GM18511 (cell line): ENCODE results near the gene LBHD2.

ENCODE experiments used
- ATAC-seq: cut with Tn5 transposase; IDR thresholded peaks from one replicate; pipeline ENCODE4 v1.9.1; 2021; ENCODE audit warnings: mild to moderate bottlenecking, moderate library complexity; ENCODE audit not compliant: unreplicated experiment

The LBHD2 gene

DNA sequence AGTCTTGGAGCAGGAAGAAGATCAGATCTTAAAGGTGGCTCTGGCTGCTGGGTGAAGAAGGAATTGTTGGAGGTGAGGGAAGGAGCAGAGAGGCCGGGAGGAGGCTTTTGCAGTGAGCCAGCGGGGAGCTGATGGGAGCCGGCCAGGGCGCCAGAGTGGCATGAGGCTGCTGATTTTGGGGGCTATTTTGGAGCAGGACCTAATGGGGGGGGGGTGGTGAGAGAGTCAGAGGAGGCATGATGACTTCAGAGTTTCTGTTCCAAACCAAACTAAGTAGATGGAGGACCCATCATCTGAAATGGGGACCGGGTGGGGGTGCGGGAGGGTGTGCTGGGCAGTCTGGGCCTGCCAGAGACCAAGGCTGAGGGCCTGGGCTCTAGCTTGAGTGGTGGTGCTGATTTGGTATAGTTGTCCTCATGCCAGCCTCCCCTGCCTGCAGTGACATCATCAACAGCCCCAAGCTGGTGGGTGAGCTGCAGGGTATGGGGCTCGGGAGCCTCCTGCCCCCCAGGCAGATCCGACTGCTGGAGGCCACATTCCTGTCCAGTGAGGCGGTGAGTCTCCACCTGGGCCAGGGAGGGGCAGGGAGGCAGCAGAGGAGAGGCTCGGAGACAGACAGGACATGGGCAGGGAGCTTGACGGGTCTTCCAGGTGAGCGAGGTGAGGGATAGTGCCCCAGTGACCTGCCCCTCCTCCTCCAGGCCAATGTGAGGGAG, 45.4 kb downstream of the LBHD2 start:
- ATAC-seq = no peak

DNA sequence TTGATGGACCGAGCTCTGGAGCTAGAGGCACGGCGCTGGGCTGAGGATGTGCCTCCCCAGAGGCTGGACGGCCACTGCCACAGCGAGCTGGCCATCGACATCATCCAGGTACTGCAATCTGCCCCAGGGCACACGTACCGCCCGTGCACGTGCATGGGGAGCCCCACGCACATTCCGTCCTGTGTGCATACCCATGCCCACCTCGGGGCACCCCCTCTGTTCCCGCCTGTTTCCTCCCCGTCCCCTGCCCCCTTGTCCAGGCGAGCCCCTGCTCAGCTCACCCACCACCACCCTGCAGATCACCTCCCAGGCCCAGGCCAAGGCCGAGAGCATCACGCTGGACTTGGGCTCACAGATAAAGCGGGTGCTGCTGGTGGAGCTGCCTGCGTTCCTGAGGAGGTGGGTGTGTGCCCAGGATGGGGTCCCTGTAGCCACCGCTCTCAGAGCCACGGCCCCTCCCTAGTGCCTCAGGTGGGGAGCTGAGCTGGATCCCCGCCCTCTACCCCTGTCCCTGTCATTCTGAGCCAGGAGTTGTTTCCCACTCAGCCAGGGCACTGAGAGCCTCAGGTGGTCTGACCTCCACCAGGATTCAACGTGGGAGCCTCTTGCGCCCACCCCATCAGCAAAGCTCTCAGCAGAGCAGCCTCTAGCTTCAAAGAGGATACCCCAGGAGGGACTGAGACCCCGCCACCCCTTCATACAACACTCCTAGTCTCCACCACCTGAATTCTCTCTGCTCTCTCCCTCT, 46.2 kb downstream of the LBHD2 start:
- ATAC-seq = no peak

DNA sequence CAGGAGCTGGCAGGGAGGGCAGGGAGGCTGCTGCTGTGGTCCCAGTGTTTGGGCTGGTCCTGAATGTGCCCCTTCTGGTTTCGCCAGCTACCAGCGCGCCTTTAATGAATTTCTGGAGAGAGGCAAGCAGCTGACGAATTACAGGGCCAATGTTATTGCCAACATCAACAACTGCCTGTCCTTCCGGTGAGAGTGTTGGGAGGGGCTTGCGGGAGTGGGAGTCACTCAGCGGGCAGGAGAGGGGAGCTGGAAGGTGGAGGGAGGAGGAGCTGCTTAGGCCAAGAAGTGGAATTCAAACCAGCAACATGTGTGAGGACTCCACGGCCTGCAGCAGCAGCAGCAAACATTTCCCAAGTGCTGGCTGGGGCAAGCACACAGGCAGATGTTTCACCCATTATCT, 47.0 kb downstream of the LBHD2 start:
- no peak for ATAC-seq

DNA sequence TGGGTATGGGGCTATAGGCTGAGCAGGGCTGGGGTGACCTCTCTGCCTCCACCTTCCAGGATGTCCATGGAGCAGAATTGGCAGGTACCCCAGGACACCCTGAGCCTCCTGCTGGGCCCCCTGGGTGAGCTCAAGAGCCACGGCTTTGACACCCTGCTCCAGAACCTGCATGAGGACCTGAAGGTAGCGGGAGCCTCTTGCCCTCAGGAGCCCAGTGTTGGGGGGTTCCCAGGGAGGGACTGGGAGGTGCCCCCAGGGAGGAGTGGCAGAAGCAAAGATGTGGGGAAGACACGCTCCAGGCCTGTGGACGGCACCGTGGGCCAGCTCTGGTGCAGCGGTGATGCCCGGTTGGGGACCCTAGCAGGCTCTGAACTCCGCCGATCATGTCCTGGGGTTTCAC, 47.6 kb downstream of the LBHD2 start:
- no peak for ATAC-seq

DNA sequence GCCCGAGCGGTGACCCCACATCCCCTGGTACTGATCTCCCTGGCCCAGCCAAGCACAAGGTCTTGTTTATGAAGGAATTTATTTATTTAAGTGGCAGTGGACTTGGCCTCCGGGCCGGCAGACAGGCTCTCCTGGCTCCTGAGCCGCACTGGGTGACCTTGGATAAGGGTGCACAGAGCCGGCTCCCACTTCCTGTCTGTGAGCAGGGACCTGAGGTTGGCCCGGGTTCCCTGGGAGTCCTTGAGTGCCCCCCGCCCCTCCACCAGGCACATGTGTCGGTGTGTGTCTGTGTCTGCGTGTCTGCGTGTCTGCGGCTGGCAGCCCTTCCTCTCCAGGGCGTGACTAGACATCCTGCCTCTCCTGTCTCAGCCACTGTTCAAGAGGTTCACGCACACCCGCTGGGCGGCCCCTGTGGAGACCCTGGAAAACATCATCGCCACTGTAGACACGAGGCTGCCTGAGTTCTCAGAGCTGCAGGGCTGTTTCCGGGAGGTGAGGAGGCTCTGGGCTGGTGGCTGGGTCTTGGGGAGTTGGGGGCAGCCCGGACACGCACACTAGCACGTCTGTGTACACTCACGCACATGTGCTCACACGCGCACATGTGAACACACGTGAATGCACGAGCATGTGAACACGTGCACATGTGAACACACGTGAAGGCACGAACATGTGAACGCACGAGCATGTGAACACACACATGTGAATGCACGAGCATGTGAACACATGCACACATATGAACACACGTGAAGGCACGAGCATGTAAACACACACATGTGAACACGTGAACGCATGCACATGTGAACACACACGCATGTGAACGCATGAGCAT, 48.6 kb downstream of the LBHD2 start:
- no peak for ATAC-seq

DNA sequence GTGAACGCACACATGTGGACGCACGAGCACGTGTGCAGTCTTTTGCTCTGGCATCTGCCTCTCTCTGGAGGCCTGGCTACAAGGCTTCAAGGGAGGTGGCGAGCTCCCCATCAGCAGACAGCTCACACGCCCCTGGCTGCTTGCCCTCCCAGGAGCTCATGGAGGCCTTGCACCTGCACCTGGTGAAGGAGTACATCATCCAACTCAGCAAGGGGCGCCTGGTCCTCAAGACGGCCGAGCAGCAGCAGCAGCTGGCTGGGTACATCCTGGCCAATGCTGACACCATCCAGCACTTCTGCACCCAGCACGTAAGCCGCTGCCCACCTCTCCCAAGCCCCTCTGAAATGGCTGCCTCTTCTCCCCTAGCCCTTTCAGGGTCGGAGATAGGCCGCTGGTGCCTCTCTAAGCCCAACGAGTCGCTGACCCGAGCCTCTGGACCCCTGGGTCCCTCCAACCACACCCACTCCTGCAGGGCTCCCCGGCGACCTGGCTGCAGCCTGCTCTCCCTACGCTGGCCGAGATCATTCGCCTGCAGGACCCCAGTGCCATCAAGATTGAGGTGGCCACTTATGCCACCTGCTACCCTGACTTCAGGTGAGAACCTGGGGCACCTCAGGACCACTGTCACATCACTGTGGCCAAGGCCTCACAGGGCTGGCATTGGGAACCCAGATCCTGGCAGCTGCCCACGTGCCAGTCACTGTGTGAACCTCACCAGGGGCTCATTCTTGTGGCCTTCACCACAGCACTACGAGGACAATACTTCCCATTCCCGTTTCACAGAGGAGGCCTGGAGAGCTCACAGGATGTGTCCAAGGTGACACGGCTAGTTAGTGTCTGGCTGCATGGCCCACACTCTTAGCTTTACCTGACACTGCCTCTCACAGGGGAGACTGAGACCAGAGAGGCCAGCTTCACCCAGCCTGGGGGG, 49.5 kb downstream of the LBHD2 start:
- ATAC-seq = no peak

DNA sequence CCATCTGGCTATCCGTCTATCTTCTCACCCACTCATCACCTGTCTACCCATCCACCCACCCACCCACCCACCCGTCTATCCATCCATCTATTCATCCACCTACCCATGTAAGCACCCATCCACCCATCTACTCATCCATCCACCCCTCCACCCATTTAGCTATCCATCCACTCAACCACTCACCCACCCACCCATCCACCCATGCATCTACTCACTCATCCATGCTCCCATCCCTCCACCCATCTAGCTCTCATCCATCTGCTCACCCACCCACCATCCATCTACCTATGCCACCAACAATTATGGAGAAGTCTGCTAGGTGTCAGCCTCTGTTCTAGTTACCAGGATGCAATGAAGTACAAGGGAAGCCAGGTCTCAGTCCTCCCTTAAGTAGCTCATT, 50.4 kb downstream of the LBHD2 start:
- ATAC-seq = no peak

DNA sequence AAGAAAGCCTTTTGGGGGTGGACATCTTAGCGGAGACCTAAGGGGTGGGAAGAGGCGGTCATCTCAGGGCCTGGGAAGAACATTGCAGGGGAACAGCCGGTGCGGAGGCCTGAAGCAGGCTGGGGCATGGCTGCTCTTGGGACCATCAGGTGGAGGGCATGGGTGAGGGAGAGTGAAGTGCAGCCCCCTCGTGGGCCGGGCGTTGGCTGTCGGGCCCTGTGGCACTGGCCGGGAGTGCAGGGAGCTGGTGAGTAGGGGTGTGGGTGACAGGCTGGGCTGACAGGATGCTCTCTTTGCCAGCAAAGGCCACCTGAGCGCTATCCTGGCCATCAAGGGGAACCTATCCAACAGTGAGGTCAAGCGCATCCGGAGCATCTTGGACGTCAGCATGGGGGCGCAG, 50.9 kb downstream of the LBHD2 start:
- ATAC-seq = no peak

DNA sequence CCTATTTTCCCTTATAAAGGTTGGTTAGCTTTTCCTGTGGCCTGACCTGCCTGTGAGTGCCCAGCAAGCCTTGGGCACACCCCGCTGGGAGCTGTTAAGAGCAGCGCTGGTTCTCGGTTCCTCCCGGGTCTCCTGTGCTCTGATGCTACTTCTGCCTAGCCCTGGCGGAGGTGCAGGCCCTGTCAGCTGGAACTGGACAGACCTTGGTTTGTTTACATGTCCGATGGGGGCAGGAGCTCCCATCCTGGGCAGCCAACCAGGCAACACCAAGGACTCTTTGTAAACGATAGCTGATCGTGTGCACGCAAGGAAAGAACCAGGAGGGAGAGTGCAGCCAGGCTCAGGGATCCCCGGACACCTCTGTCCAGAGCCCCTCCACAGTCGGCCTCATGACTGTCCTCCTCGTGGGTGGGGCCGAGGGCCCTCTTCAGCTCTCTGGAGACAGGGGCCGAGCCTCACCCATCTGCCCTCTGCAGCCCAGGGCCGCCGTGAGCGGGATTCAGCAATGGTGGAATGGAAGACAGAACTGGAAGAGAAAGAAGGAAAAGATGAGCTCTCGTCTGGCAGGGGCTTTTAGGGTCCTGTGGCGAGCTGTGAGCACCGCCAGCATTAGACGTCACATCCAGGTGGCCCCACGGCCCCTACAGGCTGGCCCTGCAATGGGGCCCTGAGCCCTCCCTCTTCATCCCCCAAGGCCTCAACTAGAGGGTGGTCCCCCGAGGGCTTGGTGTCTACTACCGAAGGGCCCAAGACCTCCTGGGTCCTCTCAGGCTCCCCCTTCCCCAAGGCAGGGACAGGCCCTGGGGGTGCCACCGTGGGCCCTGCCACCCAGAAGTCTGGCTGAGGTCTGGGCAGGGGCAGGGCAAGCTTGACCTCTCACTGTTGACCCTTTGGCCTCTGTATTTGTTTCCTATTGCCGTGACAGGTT, 51.6 kb downstream of the LBHD2 start:
- ATAC-seq = no peak

DNA sequence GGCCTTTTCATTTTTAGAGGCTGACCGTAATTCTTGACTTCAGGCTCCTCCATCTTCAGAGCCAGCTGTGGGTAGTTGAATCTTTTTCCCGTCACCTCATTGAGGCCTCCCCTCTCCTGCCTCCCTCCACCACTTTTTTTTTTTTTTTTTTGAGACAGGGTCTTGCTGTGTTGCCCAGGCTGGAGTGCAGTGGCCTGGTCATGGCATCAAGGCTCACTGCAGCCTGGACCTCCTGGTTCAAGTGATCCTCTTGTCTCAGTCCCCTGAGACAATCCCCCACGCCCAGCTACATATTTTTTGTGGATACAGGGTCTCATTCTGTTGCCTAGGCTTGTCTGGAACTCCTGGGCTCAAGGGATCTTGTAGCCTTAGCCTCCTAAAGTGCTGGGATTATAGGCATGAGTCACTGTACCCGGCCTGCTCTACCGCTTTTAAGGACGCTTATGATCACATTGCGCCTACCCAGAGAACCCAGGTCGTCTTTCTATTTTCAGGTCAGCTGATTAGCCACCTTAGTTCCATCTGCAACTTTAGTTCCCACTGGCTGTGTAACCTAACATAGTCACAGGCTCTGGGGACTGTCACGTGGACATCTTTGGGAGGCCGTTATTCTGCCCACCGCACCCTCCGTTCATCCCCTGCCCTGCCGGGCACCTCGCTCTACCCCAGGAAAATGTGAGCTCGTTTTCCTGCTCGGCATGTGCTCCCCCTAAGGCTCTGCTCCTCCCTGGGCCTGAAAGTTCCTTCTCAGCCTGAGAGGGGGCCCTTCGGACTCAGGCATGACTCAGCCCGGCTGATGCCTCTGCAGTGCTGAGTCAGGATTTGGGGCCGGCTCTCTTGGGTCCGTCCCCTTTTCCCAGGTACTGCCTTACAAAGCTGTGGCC, 52.6 kb downstream of the LBHD2 start:
- ATAC-seq = no peak

DNA sequence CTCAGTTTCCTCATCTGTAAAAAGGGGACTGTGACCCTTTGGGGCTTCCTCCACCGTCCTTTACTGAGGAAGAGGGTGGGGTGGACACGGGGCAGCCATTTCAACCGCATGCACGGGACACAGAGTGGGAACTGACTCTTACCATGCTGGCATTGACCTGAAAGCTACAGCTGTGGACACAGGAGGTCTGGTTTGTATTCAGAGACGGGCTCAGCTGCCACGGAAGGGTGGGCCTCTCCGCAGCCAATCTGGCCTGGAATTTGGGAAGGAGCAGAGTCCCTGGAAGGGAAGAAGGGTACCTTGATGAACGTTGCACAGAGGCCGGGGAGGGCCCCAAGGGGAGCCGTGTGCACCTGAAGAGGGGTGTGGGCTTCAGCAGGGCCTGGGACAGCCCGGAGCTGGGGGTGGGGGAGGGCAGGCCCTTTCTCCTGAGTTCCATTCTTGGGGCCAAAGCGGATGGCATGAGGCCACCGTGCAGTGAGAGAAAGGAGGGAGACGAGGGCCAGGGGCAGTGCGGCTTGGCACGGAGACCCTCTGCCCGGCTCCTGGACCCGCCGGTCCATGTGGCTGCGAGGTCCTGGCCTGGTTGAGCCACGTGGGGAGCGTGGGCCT, 53.8 kb downstream of the LBHD2 start:
- no peak for ATAC-seq

DNA sequence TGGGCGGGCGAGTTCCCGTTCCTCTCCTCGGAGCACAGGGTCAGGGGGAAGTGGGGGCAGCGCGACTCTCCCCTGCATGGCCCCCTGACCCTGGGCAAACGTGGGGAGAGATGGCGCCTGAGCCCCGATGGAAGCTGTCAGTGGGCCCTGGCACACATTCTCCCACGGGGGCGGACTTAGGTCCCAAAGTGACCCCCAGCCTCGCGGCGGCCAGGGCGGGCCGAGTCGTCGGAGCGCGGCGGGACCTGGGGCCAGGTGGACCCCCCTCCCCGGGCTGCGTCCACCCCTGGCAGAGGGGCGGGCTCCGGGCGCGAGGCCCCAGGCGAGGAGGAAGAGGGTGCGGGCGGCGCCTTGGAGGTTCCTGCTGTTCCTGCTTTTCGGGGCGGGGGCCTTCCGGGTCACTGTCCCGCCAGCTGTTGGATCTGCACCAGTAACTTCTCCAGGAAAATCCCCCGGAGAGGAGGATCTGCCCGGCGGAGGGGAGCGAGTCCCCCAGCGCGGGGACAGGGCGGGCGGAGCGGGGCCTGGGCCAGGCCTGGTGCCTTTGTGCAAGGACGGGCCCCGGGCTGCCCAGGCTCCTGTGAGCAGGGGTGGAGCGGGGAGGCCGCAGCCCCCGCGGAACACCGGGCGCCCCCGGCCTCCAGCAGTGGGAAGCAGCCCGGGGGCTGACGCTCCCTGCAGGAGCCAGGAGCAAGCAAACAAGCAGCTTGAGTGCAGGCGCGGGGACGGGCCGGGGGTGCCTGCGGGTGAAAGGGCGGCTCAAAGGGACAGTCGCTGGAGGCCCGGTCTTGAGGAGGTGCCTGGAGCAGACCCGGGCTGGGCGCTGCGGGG, 54.5 kb downstream of the LBHD2 start:
- no peak for ATAC-seq

DNA sequence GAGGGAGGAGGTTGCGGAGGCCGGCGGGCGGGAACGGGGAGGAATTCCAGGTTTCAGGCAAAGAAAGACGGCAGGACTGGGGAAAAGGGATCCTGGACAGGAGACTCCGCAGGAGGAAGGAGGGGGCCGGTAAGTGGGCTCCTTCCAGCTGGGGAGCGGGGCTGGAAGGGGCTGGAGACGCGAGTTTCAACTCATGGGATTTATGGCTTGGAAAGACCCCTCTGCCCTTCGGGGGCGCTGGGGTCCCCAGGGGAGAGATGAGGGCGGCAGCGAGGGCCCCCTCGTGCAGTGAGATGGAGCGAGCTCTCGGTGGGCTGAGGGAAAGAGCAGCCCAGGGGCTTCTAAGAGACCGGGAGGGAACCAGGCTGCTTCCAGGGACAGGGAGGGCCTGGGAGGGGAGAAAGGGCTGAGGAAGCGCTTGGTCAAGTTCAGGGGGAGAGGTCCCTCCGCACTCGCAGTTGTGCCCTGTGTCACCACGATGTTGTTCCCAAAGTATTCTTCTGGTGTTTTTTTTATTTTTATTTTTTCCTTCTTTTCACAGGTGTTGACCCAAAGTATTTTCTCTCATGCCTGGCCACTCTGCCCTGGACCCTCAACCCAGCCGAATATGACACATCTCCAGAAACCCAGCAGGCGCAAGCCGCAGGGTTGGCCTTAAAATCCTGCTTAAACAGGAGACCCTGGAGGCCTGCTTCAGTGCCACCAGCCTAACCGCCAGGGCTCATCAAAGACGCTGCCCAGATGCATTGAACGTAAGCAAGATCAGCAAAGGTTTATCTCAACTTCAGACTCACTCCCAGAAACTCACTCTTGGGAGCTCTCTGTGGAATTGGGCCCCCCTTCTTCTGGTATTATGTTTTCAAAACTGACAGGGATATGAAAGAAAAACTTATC, 55.4 kb downstream of the LBHD2 start:
- no peak for ATAC-seq
